Stomach (tissue), 9 donors: ENCODE data around the gene MET. TPM values are rescaled to one million over a fixed set of nuclear protein-coding genes. Genes with fewer than 3 reads are reported as not detected.
"Not testable (repeated sequence)": the region's sequence is repeated elsewhere in the genome, so short reads cannot be mapped to it uniquely, and the experiment has no call there.

ENCODE experiments used
- DNase-seq, 2 donors: peaks; one replicate each; pipeline versions ENCODE4 v3.0.0 to v3.0.0-alpha.2; 2013 to 2019
- H3K27ac ChIP-seq, 5 donors: fragments of 200-600 bp in 4 of 5; sonication (generic) in 4 of 5; one replicate each; pipeline ENCODE4 v1.5.1; 2013 to 2019; ENCODE audit warnings: mild to moderate bottlenecking in 1 of 5, moderate library complexity in 1 of 5
- H3K27me3 ChIP-seq, 3 donors: fragments of 200-600 bp; sonication (generic); one replicate each; pipeline ENCODE4 v1.5.1; 2017 to 2019; ENCODE audit warnings: mixed run types in 1 of 3
- H3K36me3 ChIP-seq, 4 donors: fragments of 200-600 bp; sonication (generic); 1 replicate in 3 of 4; 2 replicates in 1 of 4; pipeline ENCODE4 v1.5.1; 2016 to 2019
- H3K4me1 ChIP-seq, 4 donors: fragments of 200-600 bp; sonication (generic); one replicate each; pipeline ENCODE4 v1.5.1; 2016 to 2019
- H3K4me3 ChIP-seq, 4 donors: fragments of 200-600 bp; sonication (generic) in 3 of 4; one replicate each; pipeline ENCODE4 v1.5.1; 2016 to 2019; ENCODE audit warnings: mild to moderate bottlenecking in 1 of 4
- H3K9me3 ChIP-seq, 4 donors: fragments of 200-600 bp; sonication (generic); one replicate each; pipeline ENCODE4 v1.5.1; 2016 to 2019
- EP300 ChIP-seq: sonication (generic); formaldehyde crosslinking; IDR thresholded peaks from one replicate; pipeline ENCODE4 v1.6.1; 2017; ENCODE audit warnings: antibody characterized with exemption
- POLR2A ChIP-seq, 4 donors: fragments of 450-650 bp; IDR thresholded peaks; one replicate each; pipeline ENCODE4 v1.6.1; 2016; ENCODE audit warnings: antibody characterized with exemption in 4 of 4, control low read depth in 2 of 4, mild to moderate bottlenecking in 1 of 4, moderate library complexity in 1 of 4
- POLR2AphosphoS5 ChIP-seq, 3 donors: sonication (generic); formaldehyde crosslinking; IDR thresholded peaks; one replicate each; pipeline ENCODE4 v1.6.1; 2016; ENCODE audit warnings: antibody characterized with exemption in 3 of 3
- WGBS, 5 donors: extraction: QIAGEN DNeasy Blood & Tissue Kit in 3 of 5; methylation state at CpG; one replicate each; pipeline versions ENCODE4 v1.1.5 to v1.1.7; 2013 to 2018; 5-methylcytosine and 5-hydroxymethylcytosine counted together
- intact Hi-C: fragments of 100-400 bp; cut with DNase I; formaldehyde crosslinking; loops from one replicate; pipeline ENCODE4 v1.15.1; 2023; ENCODE audit warnings: low total_unique reads
- polyA plus RNA-seq, 3 donors: library from polyadenylated mRNA; stranded (reverse); fragments of 200-250 nt; gene quantifications; one replicate each; pipeline ENCODE4 v1.2.3, GENCODE V29; 2013
- total RNA-seq, 5 donors: library from RNA; depleted of rRNA; stranded (reverse); fragments of >200 nt; gene quantifications; one replicate each; pipeline versions ENCODE4 v1.1.0 to v1.2.3, GENCODE V29; 2014 to 2016
- TF ChIP-seq, protein P1 (sequence below), 7 experiments: fragments of 450-650 bp in 4 of 7; fragments of 200-600 bp in 3 of 7; sonication (generic) in 3 of 7; IDR thresholded peaks; one replicate each; pipeline ENCODE4 v1.5.1; 2016 to 2019; ENCODE audit warnings: antibody characterized with exemption in 7 of 7, control low read depth in 2 of 7, mild to moderate bottlenecking in 1 of 7
- donor health status: healthy with polysubstance abuse.
- donor health status: Bipolar disorder and iron deficiency.
- donor health status: healthy.

MET gene
- total and polyA plus RNA-seq, 8 donors = 0.58 to 36.2 (median 4.3) TPM

DNA sequence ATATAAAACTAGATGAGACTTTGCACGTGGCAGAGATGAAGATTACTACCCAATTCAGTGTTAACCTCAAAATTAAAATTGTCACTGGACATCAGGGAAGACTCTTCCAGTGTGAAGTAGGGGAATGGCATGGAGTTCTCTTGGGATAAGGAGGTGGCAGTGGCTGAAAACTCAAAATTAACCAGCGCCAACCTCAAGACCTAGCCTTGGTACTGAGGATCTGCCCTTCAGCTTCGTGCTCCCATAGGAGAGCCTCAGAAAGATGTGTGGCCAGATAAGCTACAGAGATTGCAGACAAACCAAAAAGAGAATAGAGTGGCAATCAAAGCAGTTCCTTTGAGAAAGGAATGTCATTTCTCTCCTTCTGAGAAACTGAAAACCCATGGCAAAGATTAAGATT is 143.0 kb downstream of the MET start:
- Histone ChIP-seq H3K9me3 (no peaks in the 10 kb centered on the region), H3K36me3 (no peaks in the 10 kb centered on the region), H3K4me3 (no peak overlapping the region), H3K4me1 (peaks cover 0 to 14% (median 6%) of the 10 kb centered on the region in 4 donors), H3K27me3 (no peaks in the 10 kb centered on the region), H3K27ac (no peak overlapping the region)
- WGBS, 5 donors = 76 to 82% (median 81%) methylated on average over 3 of the region's 3 CpGs
- no peak for TF ChIP-seq EP300
- TF ChIP-seq, protein P1, sequence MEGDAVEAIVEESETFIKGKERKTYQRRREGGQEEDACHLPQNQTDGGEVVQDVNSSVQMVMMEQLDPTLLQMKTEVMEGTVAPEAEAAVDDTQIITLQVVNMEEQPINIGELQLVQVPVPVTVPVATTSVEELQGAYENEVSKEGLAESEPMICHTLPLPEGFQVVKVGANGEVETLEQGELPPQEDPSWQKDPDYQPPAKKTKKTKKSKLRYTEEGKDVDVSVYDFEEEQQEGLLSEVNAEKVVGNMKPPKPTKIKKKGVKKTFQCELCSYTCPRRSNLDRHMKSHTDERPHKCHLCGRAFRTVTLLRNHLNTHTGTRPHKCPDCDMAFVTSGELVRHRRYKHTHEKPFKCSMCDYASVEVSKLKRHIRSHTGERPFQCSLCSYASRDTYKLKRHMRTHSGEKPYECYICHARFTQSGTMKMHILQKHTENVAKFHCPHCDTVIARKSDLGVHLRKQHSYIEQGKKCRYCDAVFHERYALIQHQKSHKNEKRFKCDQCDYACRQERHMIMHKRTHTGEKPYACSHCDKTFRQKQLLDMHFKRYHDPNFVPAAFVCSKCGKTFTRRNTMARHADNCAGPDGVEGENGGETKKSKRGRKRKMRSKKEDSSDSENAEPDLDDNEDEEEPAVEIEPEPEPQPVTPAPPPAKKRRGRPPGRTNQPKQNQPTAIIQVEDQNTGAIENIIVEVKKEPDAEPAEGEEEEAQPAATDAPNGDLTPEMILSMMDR (IDR thresholded peaks at IDR 0.05) = no peak
- TF ChIP-seq POLR2A (IDR thresholded peaks at IDR 0.05) = no peak
- no peak for TF ChIP-seq POLR2AphosphoS5 (IDR thresholded peaks at IDR 0.05)
- DNase-seq = no peak
- intact Hi-C loops = loop anchor here (10.0 kb wide), 1 partner anchor 220 kb away; no protein-coding TSS in a partner anchor

GRCh38 chr7:116820149-116820548 is 148.2 kb downstream of the MET start:
- H3K36me3 ChIP-seq = no peaks in the 10 kb centered on the region
- no peaks in the 10 kb centered on the region for H3K27me3 ChIP-seq
- no peaks in the 10 kb centered on the region for H3K9me3 ChIP-seq
- TF ChIP-seq POLR2A (IDR thresholded peaks at IDR 0.05) (no peak), POLR2AphosphoS5 (IDR thresholded peaks at IDR 0.05) (no peak), EP300 (no peak)
- TF ChIP-seq, protein P1 (IDR thresholded peaks at IDR 0.05) = no peak
- H3K4me1 ChIP-seq = no peaks in the 10 kb centered on the region
- no peak overlapping the region for H3K4me3 ChIP-seq
- DNase-seq = no peak
- intact Hi-C loops = no loop called here
- 91 to 97% (median 94%) methylated on average over 3 of the region's 3 CpGs for WGBS, 5 donors
- H3K27ac ChIP-seq = no peak overlapping the region

DNA sequence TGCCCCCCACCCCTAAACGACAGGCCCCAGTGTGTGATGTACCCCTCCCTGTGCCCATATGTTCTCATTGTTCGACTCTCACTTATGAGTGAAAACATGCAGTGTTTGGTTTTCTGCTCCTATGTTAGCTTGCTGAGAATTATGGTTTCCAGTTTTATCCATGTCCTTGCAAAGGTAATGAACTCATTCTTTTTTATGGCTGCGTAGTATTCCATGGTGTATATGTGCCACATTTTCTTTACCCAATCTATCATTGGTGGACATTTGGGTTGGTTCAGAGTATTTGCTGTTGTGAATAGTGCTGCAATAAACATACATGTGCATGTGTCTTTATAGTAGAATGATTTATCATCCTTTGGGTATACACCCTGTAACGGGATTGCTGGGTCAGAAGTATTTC is 149.7 kb downstream of the MET start:
- H3K27ac ChIP-seq, intact Hi-C loops, H3K4me3 ChIP-seq, H3K9me3 ChIP-seq, DNase-seq, H3K4me1 ChIP-seq, H3K36me3 ChIP-seq, H3K27me3 ChIP-seq: not testable (repeated sequence)
- 90 to 97% (median 95%) methylated on average over 4 of the region's 4 CpGs for WGBS, 5 donors

DNA sequence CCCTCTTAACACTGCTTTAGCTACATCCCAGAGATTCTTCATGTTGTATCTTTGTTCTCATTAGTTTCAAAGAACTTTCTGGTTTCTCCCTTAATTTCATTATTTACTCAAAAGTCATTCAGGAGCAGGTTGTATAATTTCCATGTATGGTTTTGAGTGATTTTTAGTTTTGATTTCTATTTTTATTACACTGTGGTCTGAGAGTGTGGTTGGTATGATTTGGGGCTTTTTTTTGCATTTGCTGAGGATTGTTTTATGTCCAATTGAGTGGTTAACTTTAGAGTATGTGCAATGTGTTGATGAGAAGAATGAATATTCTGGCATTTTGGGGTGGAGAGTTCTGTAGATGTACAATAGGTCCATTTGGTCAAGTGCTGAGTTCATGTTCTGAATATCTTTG is 152.5 kb downstream of the MET start:
- Histone ChIP-seq H3K27me3 (no peaks in the 10 kb centered on the region), H3K36me3 (no peaks in the 10 kb centered on the region), H3K9me3 (no peaks in the 10 kb centered on the region), H3K4me1 (no peaks in the 10 kb centered on the region), H3K27ac (no peak overlapping the region), H3K4me3 (no peak overlapping the region)
- no peak for DNase-seq
- TF ChIP-seq POLR2A (IDR thresholded peaks at IDR 0.05) = no peak
- no peak for TF ChIP-seq POLR2AphosphoS5 (IDR thresholded peaks at IDR 0.05)
- TF ChIP-seq, protein P1 (IDR thresholded peaks at IDR 0.05) = no peak
- no peak for TF ChIP-seq EP300
- intact Hi-C loops = no loop called here

DNA sequence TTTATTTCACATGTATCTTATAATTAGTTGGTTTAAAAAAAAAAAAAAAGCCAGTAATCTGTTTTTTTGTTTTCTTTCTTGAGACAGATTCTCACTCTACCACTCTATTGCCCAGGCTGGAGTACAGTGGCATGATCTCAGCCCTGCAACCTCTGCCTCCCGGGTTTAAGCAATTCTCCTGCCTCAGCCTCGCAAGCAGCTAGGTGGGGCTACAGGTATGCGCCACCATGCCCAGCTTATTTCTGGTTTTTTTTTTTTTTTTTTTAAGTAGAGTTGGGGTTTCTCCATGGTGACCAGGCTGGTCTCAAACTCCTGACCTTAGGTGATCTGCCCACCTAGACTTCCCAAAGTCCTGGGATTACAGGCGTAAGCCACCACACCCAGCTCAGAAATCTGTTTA is 156.3 kb downstream of the MET start:
- Histone ChIP-seq H3K9me3 (no peaks in the 10 kb centered on the region), H3K36me3 (no peaks in the 10 kb centered on the region), H3K27me3 (no peaks in the 10 kb centered on the region), H3K4me3 (no peak overlapping the region), H3K27ac (no peak overlapping the region), H3K4me1 (no peaks in the 10 kb centered on the region)
- TF ChIP-seq POLR2A (IDR thresholded peaks at IDR 0.05) (no peak), POLR2AphosphoS5 (IDR thresholded peaks at IDR 0.05) (no peak), EP300 (no peak)
- TF ChIP-seq, protein P1 (IDR thresholded peaks at IDR 0.05) = no peak
- intact Hi-C loops = no loop called here
- DNase-seq = no peak
- WGBS, 5 donors = 89 to 96% (median 94%) methylated on average over 4 of the region's 4 CpGs
